A549 (cell line): ENCODE results near the gene MTAP. TPM values are rescaled to one million over a fixed set of nuclear protein-coding genes. Genes with fewer than 3 reads are reported as not detected.

Experiments
- ATAC-seq, 2 experiments: fragments of 200-7000 bp in 1 of 2; fragments of >200 bp in 1 of 2; cut with Nextera tagmentation in 1 of 2; cut with Tn5 transposase in 1 of 2; 3 replicates each; pipeline versions ENCODE4 v1.8.0 to v1.9.1; 2018 to 2020; ENCODE audit warnings: mild to moderate bottlenecking in 1 of 2, moderate library complexity in 1 of 2
- CTCF ChIA-PET: fragments of 300-600 bp; sonication (Branson Sonifier 250); formaldehyde crosslinking; extraction: SDS; loops from one replicate; lab custom pipeline; 2021; ENCODE audit warnings: antibody characterized with exemption, inconsistent platforms; lab: Yijun Ruan, JAX
- POLR2A ChIA-PET: fragments of 350-600 bp; formaldehyde crosslinking; extraction: SDS; loops from one replicate; lab custom pipeline; 2021; ENCODE audit warnings: antibody characterized with exemption, inconsistent platforms; lab: Yijun Ruan, JAX
- DNase-seq, 2 experiments: peaks; one replicate each; pipeline versions ENCODE4 v3.0.0 to v3.0.0-alpha.2; 2011 to 2016; ENCODE audit warnings: low read depth in 1 of 2, low spot score in 1 of 2
- FAIRE-seq: peaks from 2 replicates; lab custom pipeline; 2011; peaks lifted over from hg19 to GRCh38; lab: Jason Lieb, UNC
- H3K27ac ChIP-seq, 2 experiments: fragments of >200 bp; sonication (Bioruptor Twin); formaldehyde crosslinking; 3 replicates each; pipeline ENCODE4 v1.5.1; 2016 to 2017
- H3K4me1 ChIP-seq: fragments of >200 bp; sonication (Bioruptor Twin); formaldehyde crosslinking; 3 replicates; pipeline ENCODE4 v1.6.1; 2016
- H3K4me2 ChIP-seq: fragments of >200 bp; sonication (Bioruptor Twin); formaldehyde crosslinking; 3 replicates; pipeline ENCODE4 v1.6.1; 2016
- H3K4me3 ChIP-seq: fragments of >200 bp; sonication (Bioruptor Twin); formaldehyde crosslinking; 3 replicates; pipeline ENCODE4 v1.5.1; 2016
- H3K9me3 ChIP-seq: fragments of >200 bp; sonication (Bioruptor Twin); formaldehyde crosslinking; 3 replicates; pipeline ENCODE4 v1.6.1; 2016
- BHLHE40 ChIP-seq: IDR thresholded peaks from 2 replicates; pipeline ENCODE4 v1.6.1; 2012; ENCODE audit warnings: low read depth, low read length, inconsistent platforms
- CBX8 ChIP-seq: fragments of 200-600 bp; sonication (generic); IDR thresholded peaks from 2 replicates; pipeline ENCODE4 v1.6.1; 2016
- CHD4 ChIP-seq: fragments of 200-600 bp; sonication (generic); IDR thresholded peaks from 2 replicates; pipeline ENCODE4 v1.6.1; 2016; ENCODE audit warnings: antibody characterized with exemption, mild to moderate bottlenecking, borderline replicate concordance
- E2F6 ChIP-seq: IDR thresholded peaks from 2 replicates; pipeline ENCODE4 v1.6.1; 2012; ENCODE audit warnings: low read depth, borderline replicate concordance
- EHF ChIP-seq: fragments of 250-450 bp; sonication (Bioruptor Pico); IDR thresholded peaks from 2 replicates; pipeline ENCODE4 v1.5.0; 2020; ENCODE audit warnings: mild to moderate bottlenecking
- EHMT2 ChIP-seq: fragments of 200-600 bp; sonication (generic); IDR thresholded peaks from 2 replicates; pipeline ENCODE4 v1.6.1; 2016; ENCODE audit warnings: antibody characterized with exemption, low read depth, mild to moderate bottlenecking, moderate library complexity
- EP300 ChIP-seq, 2 experiments: fragments of >200 bp; sonication (Bioruptor Twin); formaldehyde crosslinking; IDR thresholded peaks; 2 replicates in 1 of 2; 3 replicates in 1 of 2; pipeline ENCODE4 v1.6.1; 2016 to 2017
- ESRRA ChIP-seq: fragments of 150-350 bp; IDR thresholded peaks from 2 replicates; pipeline ENCODE4 v1.6.1; 2014; ENCODE audit warnings: mild to moderate bottlenecking, low read length, borderline replicate concordance
- FOSL2 ChIP-seq, 2 experiments: fragments of 450-650 bp in 1 of 2; fragments of >200 bp in 1 of 2; sonication (Bioruptor Twin) in 1 of 2; formaldehyde crosslinking; IDR thresholded peaks; 2 replicates each; pipeline versions ENCODE4 v1.5.0 to v1.6.1; 2016 to 2020; ENCODE audit warnings: mild to moderate bottlenecking in 1 of 2, moderate library complexity in 1 of 2
- HDAC2 ChIP-seq: fragments of 200-600 bp; sonication (generic); IDR thresholded peaks from 2 replicates; pipeline ENCODE4 v1.6.1; 2016
- HMGXB4 ChIP-seq: fragments of 250-450 bp; sonication (Bioruptor Pico); IDR thresholded peaks from 2 replicates; pipeline ENCODE4 v1.5.0; 2021; ENCODE audit warnings: mild to moderate bottlenecking, moderate library complexity, borderline replicate concordance
- HOXA7 ChIP-seq: fragments of 250-450 bp; sonication (Bioruptor Pico); IDR thresholded peaks from 2 replicates; pipeline ENCODE4 v1.5.0; 2020; ENCODE audit warnings: mild to moderate bottlenecking, moderate library complexity
- JUN ChIP-seq, 2 experiments: fragments of >200 bp; sonication (Bioruptor Twin); formaldehyde crosslinking; IDR thresholded peaks; 2 replicates in 1 of 2; 3 replicates in 1 of 2; pipeline ENCODE4 v1.6.1; 2016 to 2017
- KDM1A ChIP-seq: fragments of 200-600 bp; sonication (generic); IDR thresholded peaks from 2 replicates; pipeline ENCODE4 v1.6.1; 2016; ENCODE audit warnings: low read depth, mild to moderate bottlenecking
- MYC ChIP-seq: IDR thresholded peaks from 2 replicates; pipeline ENCODE4 v1.6.1; 2012; ENCODE audit warnings: mild to moderate bottlenecking, inconsistent platforms, low read length, improper control_type of control experiment, borderline replicate concordance
- NPAS2 ChIP-seq: fragments of 250-450 bp; sonication (Bioruptor Pico); IDR thresholded peaks from 2 replicates; pipeline ENCODE4 v1.8.0; 2022; ENCODE audit warnings: mild to moderate bottlenecking, moderate library complexity, borderline replicate concordance
- NR3C1 ChIP-seq: fragments of >200 bp; sonication (Bioruptor Twin); formaldehyde crosslinking; IDR thresholded peaks from 3 replicates; pipeline ENCODE4 v1.6.1; 2017
- PHF8 ChIP-seq: fragments of 200-600 bp; sonication (generic); IDR thresholded peaks from 2 replicates; pipeline ENCODE4 v1.6.1; 2016; ENCODE audit warnings: low read depth, mild to moderate bottlenecking, antibody characterized with exemption, moderate library complexity, borderline replicate concordance
- POLR2A ChIP-seq: IDR thresholded peaks from 2 replicates; pipeline ENCODE4 v1.6.1; 2012; ENCODE audit warnings: mild to moderate bottlenecking, low read length
- POLR2AphosphoS2 ChIP-seq: conservative IDR thresholded peaks from 2 replicates; pipeline ENCODE4 v1.6.1; 2012; ENCODE audit warnings: low read length, improper control_type of control experiment, inconsistent platforms
- RAD21 ChIP-seq, 2 experiments: fragments of >200 bp in 1 of 2; sonication (Bioruptor Twin) in 1 of 2; formaldehyde crosslinking in 1 of 2; IDR thresholded peaks in 1 of 2; conservative IDR thresholded peaks in 1 of 2; 2 replicates in 1 of 2; 3 replicates in 1 of 2; pipeline ENCODE4 v1.6.1; 2012 to 2018; ENCODE audit warnings: inconsistent platforms in 1 of 2
- RARB ChIP-seq: fragments of 250-450 bp; sonication (Bioruptor Pico); IDR thresholded peaks from 2 replicates; pipeline ENCODE4 v1.8.0; 2021; ENCODE audit warnings: mild to moderate bottlenecking, moderate library complexity
- RCOR1 ChIP-seq: fragments of 150-350 bp; IDR thresholded peaks from 2 replicates; pipeline ENCODE4 v1.6.1; 2014; ENCODE audit warnings: antibody characterized with exemption, low read length, low read depth
- RFX5 ChIP-seq: fragments of 450-650 bp; IDR thresholded peaks from 2 replicates; pipeline ENCODE4 v1.7.1; 2014; ENCODE audit warnings: antibody characterized with exemption, mild to moderate bottlenecking, moderate library complexity
- SMC3 ChIP-seq: fragments of >200 bp; sonication (Bioruptor Twin); formaldehyde crosslinking; IDR thresholded peaks from 3 replicates; pipeline ENCODE4 v1.6.1; 2018; ENCODE audit warnings: inconsistent platforms
- SREBF2 ChIP-seq: fragments of 450-650 bp; IDR thresholded peaks from 2 replicates; pipeline ENCODE4 v1.6.1; 2014; ENCODE audit warnings: mild to moderate bottlenecking, moderate library complexity
- ZC3H11A ChIP-seq: fragments of 450-650 bp; IDR thresholded peaks from 2 replicates; pipeline ENCODE4 v1.6.1; 2014; ENCODE audit warnings: antibody characterized with exemption, mild to moderate bottlenecking
- ZSCAN20 ChIP-seq: fragments of 250-450 bp; sonication (Bioruptor Pico); IDR thresholded peaks from 2 replicates; pipeline ENCODE4 v1.8.0; 2022; ENCODE audit warnings: mild to moderate bottlenecking, moderate library complexity
- WGBS: methylation state at CpG from one replicate; pipeline ENCODE4 v1.1.6; 2017; ENCODE audit errors: missing lambda C conversion rate; 5-methylcytosine and 5-hydroxymethylcytosine counted together
- polyA plus RNA-seq, 4 experiments: library from polyadenylated mRNA; depleted of rRNA in 3 of 4; stranded (reverse); fragments of >200 nt; fragmentation: RNase III in 1 of 4; extraction: RNeasy Plus Mini Kit Qiagen cat#74134 plus additional on column Dnase treatment in 1 of 4; gene quantifications; 2 replicates in 3 of 4; 3 replicates in 1 of 4; pipeline ENCODE4 v1.2.3, GENCODE V29; 2011 to 2017

Gene MTAP
- polyA plus RNA-seq, 2 of the 4 experiments (the other 2 are of a cell fraction): 4.1 to 35.6 TPM

DNA sequence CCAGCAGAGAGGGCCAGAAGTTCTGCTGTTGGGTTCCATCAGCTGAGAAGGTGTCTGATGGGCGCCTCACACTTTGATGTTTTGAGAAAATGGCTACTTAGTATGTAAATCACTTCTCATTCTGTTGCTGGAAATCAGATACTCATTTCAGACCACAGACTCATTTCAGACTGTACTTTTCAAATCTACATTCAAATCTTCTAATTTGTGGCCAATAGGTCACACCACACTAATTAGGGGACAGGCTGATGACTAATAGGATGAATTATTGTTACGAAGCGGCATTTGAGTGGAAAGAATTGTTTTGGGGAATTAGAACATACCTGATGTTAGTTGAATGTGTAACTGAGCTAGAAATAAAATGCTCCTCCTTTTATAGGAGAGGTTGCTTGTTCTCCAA, 13.2 kb downstream of the MTAP start:
- ATAC-seq: no peak

GRCh38 chr9:21817176-21817575, 14.7 kb downstream of the MTAP start:
- no peak for FAIRE-seq
- Histone ChIP-seq H3K9me3 (peaks cover 14% of the 10 kb centered on the region), H3K4me2 (no peak overlapping the region), H3K4me3 (no peak overlapping the region), H3K27ac (peak overlapping the region; percentile 6 to 57; a peak in 5 of 6 replicates), H3K4me1 (peaks cover 30% of the 10 kb centered on the region)
- DNase-seq: no peak
- CTCF ChIA-PET: interaction anchor here (0.9 to 15.5 kb wide), 6 partner anchors 12 to 635 kb away, joined by 3 to 345 read pairs (median 5); no protein-coding TSS in a partner anchor
- 98% methylated on average over 3 of the region's 3 CpGs for WGBS
- TF ChIP-seq HMGXB4 (CRISPR knock-in tag): no peak
- TF ChIP-seq NR3C1: no peak
- no peak for TF ChIP-seq SREBF2
- no peak for TF ChIP-seq POLR2A
- TF ChIP-seq BHLHE40: no peak
- TF ChIP-seq CHD4: no peak
- no peak for TF ChIP-seq RAD21 (conservative IDR thresholded peaks at IDR 0.05 in 1 of 2, IDR thresholded peaks at IDR 0.05 in 1 of 2)
- TF ChIP-seq MYC: no peak
- no peak for TF ChIP-seq CBX8
- TF ChIP-seq SMC3: no peak
- no peak for TF ChIP-seq ZC3H11A
- TF ChIP-seq HOXA7 (CRISPR knock-in tag): no peak
- TF ChIP-seq HDAC2: no peak
- TF ChIP-seq EHMT2: no peak
- TF ChIP-seq ESRRA: no peak
- TF ChIP-seq JUN (IDR thresholded peaks at IDR 0.05): no peak
- TF ChIP-seq NPAS2 (CRISPR knock-in tag): no peak
- no peak for TF ChIP-seq RCOR1
- no peak for TF ChIP-seq ZSCAN20 (CRISPR knock-in tag)
- TF ChIP-seq EHF: no peak
- no peak for ATAC-seq
- POLR2A ChIA-PET: no interaction called here

More for the DNA sequence above, 13.2 kb downstream of the MTAP start:
- TF ChIP-seq E2F6 (no peak), ZC3H11A (no peak), RARB (CRISPR knock-in tag) (no peak), NPAS2 (CRISPR knock-in tag) (no peak), MYC (no peak), PHF8 (no peak), HOXA7 (CRISPR knock-in tag) (no peak), RFX5 (no peak), BHLHE40 (no peak), FOSL2 (IDR thresholded peaks at IDR 0.05) (no peak), FOSL2 (CRISPR knock-in tag; IDR thresholded peaks at IDR 0.05) (no peak), POLR2AphosphoS2 (no peak), HDAC2 (no peak), KDM1A (no peak), EP300 (IDR thresholded peaks at IDR 0.05) (no peak)
- Histone ChIP-seq H3K9me3 (peaks cover 14% of the 10 kb centered on the region), H3K27ac (peak overlapping the region; percentile 4 to 55; a peak in 3 of 6 replicates), H3K4me2 (no peak overlapping the region), H3K4me1 (peaks cover 37% of the 10 kb centered on the region), H3K4me3 (no peak overlapping the region)
- POLR2A ChIA-PET: no interaction called here
- CTCF ChIA-PET: interaction anchor here (0.6 to 15.5 kb wide), 6 partner anchors 309 to 637 kb away, joined by 3 to 345 read pairs (median 4); no protein-coding TSS in a partner anchor
- 96% methylated on average over 3 of the region's 3 CpGs for WGBS
- FAIRE-seq (no peak), DNase-seq (no peak)
